Measurements from ENCODE around the gene LCMT1. TPM values are rescaled to one million over a fixed set of nuclear protein-coding genes. Genes with fewer than 3 reads are reported as not detected.

The LCMT1 gene
- total RNA-seq, 1 donor from 2014 or later, result 41.1 TPM

- TF ChIP-seq CTCF (IDR thresholded peaks at IDR 0.05; ENCODE audit: borderline replicate concordance), result no peak
- DNase-seq, result no peak
- Histone ChIP-seq H3K27ac (replicated peaks) (no peak overlapping the region), H3K27me3 (ENCODE audit: low read depth) (peaks cover 11% of the 10 kb centered on the region), H3K4me3 (no peak overlapping the region), H3K9me3 (replicated peaks) (no peaks in the 10 kb centered on the region), H3K36me3 (no peaks in the 10 kb centered on the region), H3K4me1 (peaks cover under 1% of the 10 kb centered on the region)
- intact Hi-C loops (cut with micrococcal nuclease), result no loop called here
These were observed 107.7 kb downstream of the LCMT1 start for GRCh38 chr16:25219070-25219737.

GRCh38 chr16:25222959-25223358 lies 111.4 kb downstream of the LCMT1 start:
- DNase-seq, result no peak
- Histone ChIP-seq H3K36me3 (no peaks in the 10 kb centered on the region), H3K27ac (replicated peaks) (no peak overlapping the region), H3K4me3 (no peak overlapping the region), H3K9me3 (replicated peaks) (no peaks in the 10 kb centered on the region), H3K27me3 (ENCODE audit: low read depth) (no peaks in the 10 kb centered on the region), H3K4me1 (peaks cover 6% of the 10 kb centered on the region)
- intact Hi-C loops (cut with micrococcal nuclease), result no loop called here
- TF ChIP-seq CTCF (IDR thresholded peaks at IDR 0.05; ENCODE audit: borderline replicate concordance), result no peak

- H3K27ac ChIP-seq (replicated peaks), result no peak overlapping the region
- no peak for DNase-seq
- no peak overlapping the region for H3K4me3 ChIP-seq
- no peaks in the 10 kb centered on the region for H3K9me3 ChIP-seq (replicated peaks)
- peaks cover 6% of the 10 kb centered on the region for H3K4me1 ChIP-seq
- H3K27me3 ChIP-seq (ENCODE audit: low read depth), result no peaks in the 10 kb centered on the region
- no peak for TF ChIP-seq CTCF (IDR thresholded peaks at IDR 0.05; ENCODE audit: borderline replicate concordance)
- intact Hi-C loops (cut with micrococcal nuclease), result no loop called here
- H3K36me3 ChIP-seq, result no peaks in the 10 kb centered on the region
These were observed 112.4 kb downstream of the LCMT1 start for GRCh38 chr16:25223964-25224363.

- intact Hi-C loops (cut with micrococcal nuclease), result no loop called here
- Histone ChIP-seq H3K4me1 (peaks cover 6% of the 10 kb centered on the region), H3K36me3 (no peaks in the 10 kb centered on the region), H3K27ac (replicated peaks) (no peak overlapping the region), H3K27me3 (ENCODE audit: low read depth) (no peaks in the 10 kb centered on the region), H3K4me3 (no peak overlapping the region), H3K9me3 (replicated peaks) (no peaks in the 10 kb centered on the region)
- DNase-seq, result no peak
- no peak for TF ChIP-seq CTCF (IDR thresholded peaks at IDR 0.05; ENCODE audit: borderline replicate concordance)
These were observed 113.3 kb downstream of the LCMT1 start for GRCh38 chr16:25224731-25225319.

Other genes starting within 250 kb of the LCMT1 start
- gene ARHGAP17, start 96.4 kb upstream of the LCMT1 start, total RNA-seq, result 53.7 TPM
- not detected for gene AQP8, start 105.2 kb downstream of the LCMT1 start, total RNA-seq
- 4.4 TPM for gene ZKSCAN2, start 146.1 kb downstream of the LCMT1 start, total RNA-seq